CD4-positive, alpha-beta T cell treated with Interleukin-1 beta for 1 hour (primary cell): ENCODE measurements around the gene DRC3.
"Not testable (repeated sequence)": the region's sequence is repeated elsewhere in the genome, so short reads cannot be mapped to it uniquely, and the experiment has no call there.

Experiments
- DNase-seq, 2 donors: peaks; one replicate each; pipeline ENCODE4 v3.0.0-alpha.2; 2020 to 2022

Gene DRC3

GRCh38 chr17:17994271-17995069 is 21.8 kb downstream of the DRC3 start:
- peak in 1 of 2 donors; percentile 8 for DNase-seq

GRCh38 chr17:17995887-17996286 is 23.2 kb downstream of the DRC3 start:
- not testable (repeated sequence) for DNase-seq

DNA sequence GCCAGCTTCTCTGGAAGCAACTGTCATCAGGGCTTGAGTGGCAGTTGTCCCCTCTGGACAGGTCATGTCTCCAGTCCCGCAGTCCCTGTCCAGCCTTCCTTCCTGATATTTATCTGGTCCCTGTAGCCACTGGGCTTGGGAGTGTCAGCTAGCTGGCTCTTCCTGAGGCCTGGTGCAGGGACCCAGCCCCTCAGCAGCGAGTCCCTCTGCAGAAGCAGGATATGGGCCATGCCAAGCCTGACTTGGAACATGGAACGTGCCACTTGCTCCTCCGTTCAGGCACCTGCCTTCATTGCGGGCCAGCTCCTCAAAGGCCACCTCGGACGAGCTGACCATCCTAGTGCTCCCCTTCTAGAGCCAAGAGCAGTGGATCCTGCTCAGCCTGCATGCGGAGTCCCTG is 26.3 kb downstream of the DRC3 start:
- DNase-seq: no peak

- no peak for DNase-seq
These were observed 26.8 kb downstream of the DRC3 start for GRCh38 chr17:17999364-18000029.

- DNase-seq: no peak
These were observed 27.4 kb downstream of the DRC3 start for GRCh38 chr17:18000030-18000408.

GRCh38 chr17:18002171-18002570 is 29.5 kb downstream of the DRC3 start:
- no peak for DNase-seq

DNA sequence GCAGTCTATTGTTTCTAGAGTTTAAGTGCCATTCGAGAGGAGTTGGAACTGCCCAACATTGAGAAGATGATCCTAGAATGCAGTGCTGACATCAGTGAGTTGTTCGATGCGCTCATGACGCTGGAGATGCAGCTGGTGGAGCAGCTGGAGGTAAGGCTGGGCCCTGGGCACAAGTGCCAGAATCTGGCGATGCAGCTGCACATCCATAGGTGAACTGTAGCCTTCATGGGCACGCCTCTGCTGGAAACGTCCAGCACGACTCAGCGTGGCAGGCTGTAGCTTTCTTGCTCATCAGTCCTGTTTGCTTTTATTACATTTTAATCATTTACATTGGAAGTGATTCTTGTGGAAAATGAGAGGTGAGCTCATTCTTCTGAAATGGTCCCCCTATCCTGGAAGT is 31.7 kb downstream of the DRC3 start:
- DNase-seq: no peak

GRCh38 chr17:18004884-18005305 is 32.2 kb downstream of the DRC3 start:
- DNase-seq: no peak

GRCh38 chr17:18005496-18005895 is 32.8 kb downstream of the DRC3 start:
- DNase-seq: no peak

DNA sequence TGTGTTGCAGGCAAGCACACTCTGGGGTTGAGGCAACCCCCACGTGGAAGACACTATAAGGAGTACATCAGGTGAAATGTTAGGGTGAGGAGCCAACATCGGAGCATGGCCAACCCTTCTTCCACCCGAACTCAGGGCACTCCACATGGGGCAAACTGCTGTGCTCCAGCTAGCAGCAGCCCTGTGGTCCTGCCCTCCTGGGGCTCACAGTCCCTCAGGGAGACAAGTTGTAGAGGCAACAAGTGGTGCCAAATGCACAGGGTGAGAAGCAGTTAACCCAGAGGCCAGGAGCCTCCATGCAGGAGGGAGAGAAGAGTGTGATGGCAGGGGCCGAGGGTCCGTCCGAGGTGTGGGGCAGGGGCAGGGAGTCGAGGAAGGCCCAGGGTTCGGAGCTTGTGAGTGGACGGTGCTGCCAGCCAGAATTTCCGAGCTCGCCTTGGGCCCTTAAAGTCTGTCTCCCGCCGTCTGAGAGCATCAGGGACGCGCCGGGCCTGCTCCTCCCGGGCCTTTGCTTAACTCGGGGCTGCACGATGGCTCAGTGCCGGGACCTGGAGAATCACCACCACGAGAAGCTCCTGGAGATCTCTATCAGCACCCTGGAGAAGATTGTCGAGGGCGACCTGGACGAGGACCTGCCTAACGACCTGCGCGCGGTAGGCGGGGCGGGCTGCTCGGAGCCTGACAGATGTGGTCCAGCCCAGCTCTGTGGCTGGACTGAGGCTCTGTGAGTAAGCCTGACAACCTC is 34.0 kb downstream of the DRC3 start:
- no peak for DNase-seq

DNA sequence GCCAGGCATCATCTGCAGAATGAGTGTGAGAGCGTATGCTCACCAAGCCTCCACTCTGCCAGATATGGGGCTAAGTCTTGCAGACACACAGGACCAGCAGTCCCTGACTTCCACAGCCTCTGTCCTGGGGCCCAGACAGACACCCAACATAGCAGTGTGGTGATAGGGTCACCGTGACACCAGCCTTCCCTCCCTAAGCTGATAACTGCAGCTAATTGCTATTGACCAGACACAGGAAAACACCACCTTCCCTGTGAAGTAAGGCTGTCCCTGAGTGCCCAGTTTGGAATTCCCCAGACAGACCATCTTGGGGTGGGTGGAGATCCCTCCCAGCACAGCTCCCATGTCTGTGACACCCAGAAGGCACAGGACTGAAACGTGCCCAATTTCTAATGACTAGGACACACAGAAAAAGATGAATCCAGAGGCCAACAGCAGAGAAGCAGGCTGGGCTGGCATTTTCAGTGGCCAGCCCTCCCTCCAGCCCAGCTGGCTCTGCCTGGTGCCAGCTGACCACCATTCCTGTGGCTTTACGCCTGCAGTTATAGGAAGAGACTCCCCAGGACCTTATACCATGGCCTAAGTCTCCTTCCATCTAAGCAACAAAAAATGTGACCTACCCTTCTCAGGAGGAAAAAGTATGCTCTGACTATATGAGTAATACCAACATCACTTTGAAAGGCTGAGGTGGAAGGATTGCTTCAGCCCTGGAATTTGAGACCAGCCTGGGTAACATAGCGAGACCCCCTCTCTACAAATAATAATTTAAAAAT is 36.0 kb downstream of the DRC3 start:
- DNase-seq: no peak

- no peak for DNase-seq
These were observed 37.2 kb downstream of the DRC3 start for GRCh38 chr17:18009609-18010420.

DNA sequence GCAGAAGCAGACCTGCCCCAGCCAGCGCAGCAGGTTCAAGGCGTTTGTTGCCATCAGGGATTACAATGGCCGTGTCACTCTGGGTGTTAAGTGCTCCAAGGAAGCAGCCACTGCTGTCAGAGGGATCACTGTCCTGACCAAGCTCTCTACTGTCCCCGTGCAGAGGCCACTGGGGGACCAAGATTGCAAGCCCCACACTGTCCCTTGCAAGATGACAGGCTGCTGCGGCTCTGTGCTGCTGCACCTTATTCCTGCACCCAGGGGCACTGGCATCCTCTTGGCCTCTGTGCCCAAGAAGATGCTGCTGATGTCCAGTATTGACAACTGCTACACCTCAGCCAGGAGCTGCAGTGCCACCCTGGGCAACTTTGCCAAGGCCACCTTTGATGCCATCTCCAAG is 38.6 kb downstream of the DRC3 start:
- no peak for DNase-seq

DNA sequence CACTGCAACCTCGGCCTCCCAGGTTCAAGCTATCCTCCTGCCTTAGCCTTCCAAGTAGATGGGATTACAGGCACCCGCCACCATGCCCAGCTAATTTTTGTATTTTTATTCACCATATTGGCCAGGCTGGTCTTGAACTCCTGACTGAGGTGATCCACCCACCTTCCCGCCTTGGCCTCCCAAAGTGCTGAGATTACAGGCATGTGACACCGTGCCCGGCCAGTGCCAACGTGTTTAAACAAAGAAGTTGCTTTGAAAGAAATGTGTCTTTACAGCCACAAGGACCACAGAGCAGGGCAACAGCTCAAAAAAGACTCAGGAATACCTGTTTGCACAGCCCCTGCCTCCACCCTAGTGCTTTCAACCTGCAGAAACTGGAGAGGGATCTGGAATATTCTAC is 41.3 kb downstream of the DRC3 start:
- DNase-seq: no peak

- no peak for DNase-seq
These were observed 42.9 kb downstream of the DRC3 start for GRCh38 chr17:18015593-18015992.

DNA sequence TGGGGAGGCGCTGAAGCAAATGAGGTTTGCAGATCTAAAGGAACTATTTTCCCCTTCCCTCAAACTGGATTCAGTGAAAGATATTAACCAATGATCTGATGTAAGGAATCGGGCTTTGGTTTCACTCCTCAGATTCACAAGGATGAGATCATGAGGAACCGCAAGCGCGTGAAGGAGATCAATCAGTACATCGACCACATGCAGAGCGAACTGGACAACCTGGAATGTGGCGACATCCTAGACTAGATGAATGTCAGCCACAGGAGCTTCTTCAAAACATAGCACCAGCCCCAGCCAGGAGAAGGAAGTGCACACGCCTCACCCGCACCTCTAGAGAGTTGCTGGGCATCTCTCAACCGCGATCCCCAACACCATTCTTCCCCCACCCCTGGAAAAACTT is 43.8 kb downstream of the DRC3 start:
- no peak for DNase-seq

DNA sequence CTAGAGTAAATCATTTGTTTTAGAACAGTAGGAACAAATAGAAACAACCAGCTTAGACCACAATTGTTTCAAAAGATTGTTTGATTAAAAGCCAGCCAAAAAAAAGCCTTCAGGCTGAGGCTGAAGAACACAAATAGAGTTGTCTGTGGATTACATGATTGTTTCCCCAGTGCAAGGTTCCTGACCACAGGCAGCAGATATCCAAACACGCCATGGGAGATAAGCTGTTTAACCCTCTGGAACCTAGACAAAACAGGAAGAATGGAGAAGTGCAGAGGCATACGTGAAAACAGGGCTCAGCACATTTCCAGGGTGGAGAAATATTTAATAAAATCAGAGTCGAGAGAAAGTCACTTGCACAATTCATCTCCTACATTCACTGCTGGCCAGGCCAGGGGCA is 45.3 kb downstream of the DRC3 start:
- no peak for DNase-seq

DNA sequence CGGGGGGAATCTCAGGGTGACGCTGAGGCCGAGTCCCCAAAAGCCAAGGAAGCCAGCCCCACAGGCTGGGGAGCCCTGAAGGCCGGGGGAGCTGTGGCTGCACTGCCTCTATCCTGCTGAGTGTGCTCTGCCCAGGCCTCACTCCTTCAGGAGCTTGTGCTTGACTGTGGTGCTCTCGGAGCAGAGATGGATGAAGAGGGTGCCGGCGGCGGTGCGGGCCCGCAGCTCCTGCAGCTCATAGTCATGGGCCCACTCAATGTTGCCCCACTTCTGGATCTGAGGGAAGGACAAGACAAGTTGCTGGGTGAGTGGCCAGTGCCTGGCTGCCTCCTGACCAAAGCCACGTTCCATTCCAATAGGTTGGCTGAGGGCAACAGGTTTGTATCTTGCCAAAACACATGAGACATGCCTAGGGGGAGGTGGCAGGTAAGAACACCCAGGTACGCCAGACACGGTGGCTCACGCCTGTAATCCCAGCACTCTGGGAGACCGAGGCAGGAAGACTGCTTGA is 45.8 kb downstream of the DRC3 start:
- DNase-seq: no peak

DNA sequence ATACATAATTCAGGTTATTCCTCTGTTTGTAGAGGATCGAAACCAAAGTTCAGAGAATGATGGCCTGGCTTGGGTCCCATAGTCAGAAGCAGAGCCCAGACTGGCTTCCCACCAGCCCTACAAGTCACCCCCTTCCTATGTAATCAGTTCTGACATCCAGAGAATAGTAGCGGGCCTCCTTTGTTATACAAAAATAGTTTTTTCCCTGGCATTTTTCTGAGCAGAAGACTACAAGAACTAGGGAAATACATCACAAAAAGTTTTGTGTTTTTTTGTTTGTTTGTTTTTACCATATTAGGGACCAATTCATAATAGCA is 47.1 kb downstream of the DRC3 start:
- DNase-seq: no peak

DNA sequence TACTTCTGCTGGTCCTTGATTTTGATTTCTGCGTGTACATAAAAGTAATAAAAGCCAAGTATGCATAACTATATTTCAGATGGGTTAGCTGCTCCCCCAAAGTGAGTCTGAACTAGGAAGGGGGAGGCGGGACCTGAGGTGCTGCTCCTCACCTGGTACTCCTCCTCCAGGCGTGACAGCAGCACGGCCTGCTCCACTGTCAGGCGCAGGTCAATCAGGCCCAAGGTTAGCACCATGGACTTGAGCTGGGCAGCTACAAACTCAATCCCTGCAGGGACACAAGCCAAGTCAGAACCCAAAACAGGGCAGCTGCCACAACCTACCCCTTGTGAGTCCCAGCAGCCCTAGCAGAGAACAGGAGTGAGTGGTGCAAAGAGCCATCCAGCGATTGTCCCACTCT is 48.3 kb downstream of the DRC3 start:
- no peak for DNase-seq

- DNase-seq: no peak
These were observed 48.7 kb downstream of the DRC3 start for GRCh38 chr17:18021372-18021771.
